GM19035 (cell line): Measurements from ENCODE around the gene PPP4C.

Experiments used
- ATAC-seq: cut with Tn5 transposase; IDR thresholded peaks from one replicate; pipeline ENCODE4 v1.9.1; 2021; ENCODE audit not compliant: unreplicated experiment

PPP4C gene

DNA sequence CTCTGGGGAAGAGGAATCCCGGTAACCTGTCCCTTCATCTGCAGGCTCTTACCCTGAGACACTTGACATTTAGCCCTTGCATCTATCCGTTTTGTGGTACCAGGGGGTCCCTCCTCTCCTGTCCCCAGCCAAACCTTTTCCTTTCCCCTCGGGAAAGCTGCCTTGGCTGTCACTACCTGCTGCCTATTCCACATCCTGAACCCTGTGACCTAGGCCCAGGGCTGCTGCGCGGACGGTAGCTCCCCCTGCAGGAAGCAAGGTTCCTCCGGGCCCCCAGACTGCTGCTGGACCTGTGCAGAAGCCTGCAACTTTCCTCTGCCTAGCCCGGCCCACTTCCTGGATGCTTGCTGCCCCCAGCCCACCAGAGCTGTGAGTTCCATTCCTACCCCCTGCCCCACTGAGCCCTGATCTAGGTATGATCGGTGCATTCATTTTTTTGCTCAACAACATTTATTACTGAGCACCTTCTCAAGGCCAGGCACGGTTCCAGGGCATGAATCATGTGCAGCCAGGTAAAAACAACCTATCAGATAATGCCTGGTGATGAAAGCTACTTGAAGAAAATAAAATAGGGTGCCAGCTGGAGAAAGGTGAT lies 20.7 kb upstream of the PPP4C start:
- ATAC-seq, result no peak

DNA sequence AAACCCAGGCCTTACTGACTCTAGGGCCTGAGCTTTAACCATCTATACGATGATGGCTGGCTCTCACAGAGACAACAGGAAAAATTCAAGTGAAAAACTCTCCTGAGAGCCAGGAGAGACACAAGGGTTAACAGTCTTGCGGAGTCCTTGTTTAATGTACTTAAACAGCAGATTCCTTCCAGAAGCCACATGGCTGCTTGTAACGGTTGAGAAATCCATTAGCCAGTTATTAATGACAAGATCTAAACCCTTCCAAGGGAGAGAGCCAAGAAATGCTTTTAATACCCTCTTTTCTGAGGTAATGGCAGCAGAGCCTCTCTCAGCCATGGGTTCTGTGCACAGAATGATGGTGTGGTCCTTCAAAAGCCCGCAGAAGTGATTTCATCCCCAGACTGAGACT lies 15.4 kb upstream of the PPP4C start:
- ATAC-seq, result no peak

DNA sequence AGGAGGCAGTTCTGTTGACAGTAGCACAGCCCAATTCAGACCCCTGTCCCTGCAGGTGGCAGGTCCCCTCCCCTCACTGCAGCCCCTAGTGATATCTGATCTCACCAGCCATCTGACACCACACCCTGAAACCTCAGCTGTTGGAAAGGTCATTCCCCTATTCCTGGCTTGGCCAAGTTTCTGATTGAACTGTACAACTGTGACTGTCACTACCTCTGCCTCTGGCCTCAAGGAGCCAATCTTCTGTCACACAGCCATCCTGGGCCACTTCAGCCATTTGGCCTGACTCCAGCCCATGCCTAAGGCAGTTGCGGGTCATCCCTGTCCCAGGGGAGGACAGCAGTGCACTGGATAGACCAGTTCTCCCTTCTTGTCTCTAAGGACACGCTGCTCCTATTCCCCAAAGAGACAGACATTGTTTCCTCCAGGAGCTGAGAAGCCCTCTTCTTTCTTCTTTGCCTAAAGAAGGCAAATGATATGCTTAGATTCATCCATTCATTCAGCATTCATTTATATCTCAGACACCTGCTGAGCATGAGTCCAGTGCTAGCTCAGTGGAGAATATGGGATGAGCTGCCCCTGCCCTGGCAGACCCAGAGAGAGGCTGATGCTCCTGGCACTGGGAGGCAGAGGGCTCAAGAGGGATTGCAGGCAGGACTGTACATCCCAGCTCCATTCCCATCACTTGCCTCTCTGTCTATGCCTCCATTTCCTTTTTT lies 14.8 kb upstream of the PPP4C start:
- ATAC-seq, result no peak

DNA sequence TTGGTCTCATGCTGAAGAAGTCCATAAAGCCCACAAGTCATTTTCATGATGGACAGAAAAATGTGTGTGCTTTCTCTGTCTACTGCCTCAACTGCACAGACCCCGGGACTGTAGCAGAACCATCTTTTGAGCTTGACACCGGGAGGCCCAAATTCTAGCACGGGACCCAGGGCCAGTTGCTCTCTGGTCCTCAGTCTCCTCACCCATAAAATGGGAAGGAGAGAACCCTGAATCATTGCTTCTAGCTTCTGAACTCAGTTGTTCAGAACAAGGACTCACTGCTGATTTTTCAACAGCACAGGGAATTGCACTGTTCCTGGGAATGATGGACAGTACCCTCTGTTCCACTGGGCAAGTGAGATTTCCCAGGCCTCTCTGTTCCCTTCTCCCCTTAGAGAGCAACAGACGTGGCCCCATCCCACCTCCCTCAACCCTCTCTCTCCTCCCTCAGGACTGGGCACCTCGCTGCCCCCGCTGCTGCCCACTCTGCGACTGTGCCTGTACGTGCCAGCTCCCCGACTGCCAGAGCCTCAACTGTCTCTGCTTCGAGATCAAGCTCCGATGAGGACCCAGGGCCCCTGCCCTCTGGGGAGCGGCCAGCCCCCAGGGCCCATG lies 12.4 kb upstream of the PPP4C start:
- no peak for ATAC-seq

DNA sequence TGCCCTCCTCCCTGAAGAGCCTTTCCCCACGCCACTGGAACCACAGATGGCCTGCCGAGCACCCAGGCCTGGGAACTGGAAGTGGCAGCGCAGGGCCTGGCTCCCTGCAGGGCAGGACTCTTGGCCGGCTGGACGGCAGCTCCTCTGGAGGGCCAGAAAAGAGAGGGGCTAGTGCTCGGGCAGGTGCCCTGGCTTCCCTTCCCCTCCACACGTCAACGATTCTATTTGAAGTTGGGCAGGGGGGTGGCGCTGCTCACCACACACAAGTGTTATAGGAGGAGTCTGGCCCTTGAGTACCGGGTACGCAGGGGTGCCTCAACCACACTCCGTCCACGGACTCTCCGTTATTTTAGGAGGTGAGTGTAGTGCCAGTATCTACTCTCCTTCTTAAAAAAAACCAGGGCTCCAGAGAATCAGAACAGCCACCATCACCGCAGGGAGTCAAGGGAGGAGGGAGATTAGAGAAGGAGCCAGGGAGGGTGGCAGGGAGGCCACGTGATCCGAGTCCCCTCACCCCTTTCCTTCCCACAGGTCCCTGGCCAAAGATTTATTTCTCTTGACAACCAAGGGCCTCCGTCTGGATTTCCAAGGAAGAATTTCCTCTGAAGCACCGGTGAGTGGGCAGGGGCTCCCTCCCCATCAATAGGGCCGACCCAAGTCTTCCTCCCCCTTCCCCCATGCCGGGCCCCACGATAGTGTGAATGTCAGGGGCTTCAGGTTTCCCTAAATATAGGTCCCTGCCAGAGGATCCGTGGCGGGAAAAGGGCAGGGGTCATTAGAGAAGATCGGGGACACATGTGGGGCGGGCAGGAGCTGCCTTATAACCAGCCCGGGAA lies 11.7 kb upstream of the PPP4C start:
- ATAC-seq, result no peak

DNA sequence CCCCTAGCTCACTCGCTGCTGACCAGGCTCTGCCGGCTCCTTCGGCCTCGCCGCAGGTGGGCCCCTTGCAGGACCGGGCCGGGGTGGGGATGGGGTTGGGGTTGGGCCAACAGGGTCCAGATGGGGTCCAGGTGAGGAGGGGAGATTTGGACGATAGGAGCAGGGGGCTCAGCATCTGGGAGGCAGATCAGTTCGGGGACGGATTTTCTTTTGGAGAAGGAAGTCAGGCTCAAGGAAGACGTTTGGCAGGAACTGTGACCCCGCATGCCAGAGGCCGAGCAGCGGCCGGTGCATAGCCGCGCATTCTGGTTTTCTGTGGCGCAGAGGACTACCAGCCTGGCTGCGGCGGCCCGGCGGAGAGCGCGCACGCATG lies 11.1 kb upstream of the PPP4C start:
- peak; percentile 2 for ATAC-seq

DNA sequence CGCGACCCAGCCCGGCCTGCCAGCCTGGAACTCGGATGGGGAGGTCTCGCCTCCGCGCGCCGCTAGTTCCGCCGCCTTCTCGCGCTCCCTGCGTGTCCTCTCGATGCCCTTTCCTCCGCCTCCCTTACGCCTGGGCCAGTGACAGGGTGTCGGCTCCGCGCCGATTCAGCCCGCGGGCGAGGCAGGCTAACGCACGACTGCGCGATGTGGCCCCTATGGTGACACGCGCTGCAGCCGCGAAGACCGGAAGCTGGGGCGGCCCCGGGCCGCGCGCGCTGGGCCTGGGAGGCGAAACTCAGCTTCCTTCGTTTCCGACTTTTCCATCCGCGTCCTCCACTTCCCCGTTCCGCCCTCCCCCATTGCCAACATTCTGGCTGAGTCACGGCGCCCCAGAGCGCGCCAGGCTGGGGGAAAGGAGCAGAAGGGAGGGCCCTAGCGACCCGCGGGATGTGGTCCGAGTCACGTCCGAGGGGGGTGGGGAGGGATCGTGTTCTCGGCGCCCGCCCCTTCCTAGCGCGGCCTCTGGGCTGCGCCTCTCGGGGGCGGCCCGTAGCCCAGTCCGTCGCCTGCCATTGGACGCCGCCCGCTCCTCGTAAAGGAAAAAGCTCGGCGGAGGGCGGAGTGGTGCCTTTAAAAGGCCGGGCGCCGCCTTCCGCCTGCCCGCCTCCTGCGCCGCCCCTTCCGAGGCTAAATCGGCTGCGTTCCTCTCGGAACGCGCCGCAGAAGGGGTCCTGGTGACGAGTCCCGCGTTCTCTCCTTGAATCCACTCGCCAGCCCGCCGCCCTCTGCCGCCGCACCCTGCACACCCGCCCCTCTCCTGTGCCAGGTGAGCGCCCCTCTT lies 10.5 kb upstream of the PPP4C start, which contains the start of gene ALDOA:
Gene ALDOA, plus strand, starts transcription at position 659 of the 841 bp plus-strand sequence. CDS start 1,138 bp downstream, outside the sequence.
- ATAC-seq, result peak; percentile 79

DNA sequence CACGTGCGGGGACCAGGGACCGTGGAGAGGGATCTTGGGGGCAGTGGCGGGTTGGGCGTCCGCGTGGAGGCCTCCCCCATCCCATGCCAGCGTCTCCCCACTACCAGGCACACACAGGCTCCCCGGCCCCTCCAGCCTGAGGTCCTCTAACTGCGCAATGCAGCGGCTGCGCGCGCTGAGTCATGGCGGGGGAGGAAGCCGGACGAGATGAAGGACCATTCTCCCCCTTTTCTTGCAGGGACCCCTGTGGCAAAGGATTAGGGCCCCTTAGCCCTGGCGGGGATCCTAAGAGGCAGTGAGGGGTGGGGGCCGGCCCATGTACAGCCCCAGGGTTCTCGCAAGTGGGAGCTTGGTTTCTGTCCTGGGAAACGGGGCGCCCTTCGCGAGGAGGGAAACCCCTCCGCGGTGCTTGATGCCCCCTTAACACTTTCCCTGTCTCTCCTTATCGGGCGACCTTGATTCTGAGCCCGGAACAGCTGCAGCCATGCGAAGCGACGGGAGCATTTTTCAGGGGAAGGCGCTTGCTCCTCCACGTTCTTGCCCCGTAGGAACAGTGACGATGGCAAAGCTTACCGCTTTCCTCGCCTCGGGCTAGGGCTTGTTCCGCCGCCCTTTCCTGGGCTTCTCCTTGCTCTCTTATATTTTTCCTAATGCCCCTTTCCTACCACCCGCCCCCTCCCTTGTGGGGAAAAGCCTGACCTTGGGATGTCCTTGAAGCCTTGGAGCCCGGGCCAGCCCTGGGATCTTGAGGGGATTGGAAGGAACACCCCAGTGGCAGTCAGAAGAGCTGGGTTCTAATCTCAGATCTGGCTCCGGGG lies 9.6 kb upstream of the PPP4C start:
- no peak for ATAC-seq

DNA sequence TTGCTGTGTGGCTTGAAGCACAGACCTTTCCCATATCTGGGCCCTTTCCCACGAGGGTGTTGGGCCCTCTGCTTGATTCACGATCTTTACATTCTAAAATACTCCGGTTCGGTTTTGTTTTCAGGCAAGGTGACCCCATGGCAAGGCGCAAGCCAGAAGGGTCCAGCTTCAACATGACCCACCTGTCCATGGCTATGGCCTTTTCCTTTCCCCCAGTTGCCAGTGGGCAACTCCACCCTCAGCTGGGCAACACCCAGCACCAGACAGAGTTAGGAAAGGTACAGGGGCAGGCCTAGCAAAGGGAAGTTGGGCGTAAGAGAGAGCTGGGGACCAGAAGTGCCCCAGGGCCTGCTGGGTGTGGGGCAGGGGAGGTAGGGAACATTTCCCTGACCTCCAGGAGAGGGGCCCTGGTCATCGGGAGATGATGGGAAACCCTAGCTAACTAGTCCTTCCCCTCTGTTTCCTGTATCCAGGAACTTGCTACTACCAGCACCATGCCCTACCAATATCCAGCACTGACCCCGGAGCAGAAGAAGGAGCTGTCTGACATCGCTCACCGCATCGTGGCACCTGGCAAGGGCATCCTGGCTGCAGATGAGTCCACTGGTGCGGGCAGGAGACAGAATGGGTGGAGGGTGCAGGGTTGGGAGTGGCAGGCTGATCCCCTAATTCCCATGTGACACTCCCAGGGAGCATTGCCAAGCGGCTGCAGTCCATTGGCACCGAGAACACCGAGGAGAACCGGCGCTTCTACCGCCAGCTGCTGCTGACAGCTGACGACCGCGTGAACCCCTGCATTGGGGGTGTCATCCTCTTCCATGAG lies 8.8 kb upstream of the PPP4C start:
- no peak for ATAC-seq

DNA sequence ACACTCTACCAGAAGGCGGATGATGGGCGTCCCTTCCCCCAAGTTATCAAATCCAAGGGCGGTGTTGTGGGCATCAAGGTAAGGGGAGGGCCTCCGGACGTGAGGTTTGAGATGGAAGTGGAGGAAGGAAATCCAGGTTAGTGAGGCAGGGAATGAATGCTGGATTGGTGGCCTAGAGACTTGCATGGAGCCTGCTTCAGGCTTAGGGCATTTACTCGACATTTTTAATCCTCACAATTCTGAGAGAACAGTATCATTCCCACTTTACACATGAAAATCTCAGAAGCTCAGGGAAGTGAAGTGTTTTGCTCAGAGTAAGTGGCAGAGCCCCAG lies 8.2 kb upstream of the PPP4C start:
- no peak for ATAC-seq

DNA sequence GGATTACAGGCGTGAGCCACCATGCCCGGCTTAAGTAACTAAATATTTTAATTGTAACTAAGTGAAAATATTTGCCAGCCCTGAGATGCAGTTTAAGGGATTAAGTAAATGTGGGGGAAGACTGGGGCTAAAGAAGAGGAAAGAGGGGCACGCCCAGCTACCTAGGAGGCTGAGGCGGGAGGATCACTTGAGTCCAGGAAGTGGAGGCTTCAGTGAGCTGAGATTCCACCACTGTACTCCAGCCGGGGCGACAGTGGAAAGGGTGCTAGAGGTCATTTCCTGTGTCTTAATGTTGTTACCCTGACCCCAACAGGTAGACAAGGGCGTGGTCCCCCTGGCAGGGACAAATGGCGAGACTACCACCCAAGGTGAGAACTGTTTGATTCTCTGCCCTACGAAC lies 7.5 kb upstream of the PPP4C start:
- ATAC-seq, result no peak

DNA sequence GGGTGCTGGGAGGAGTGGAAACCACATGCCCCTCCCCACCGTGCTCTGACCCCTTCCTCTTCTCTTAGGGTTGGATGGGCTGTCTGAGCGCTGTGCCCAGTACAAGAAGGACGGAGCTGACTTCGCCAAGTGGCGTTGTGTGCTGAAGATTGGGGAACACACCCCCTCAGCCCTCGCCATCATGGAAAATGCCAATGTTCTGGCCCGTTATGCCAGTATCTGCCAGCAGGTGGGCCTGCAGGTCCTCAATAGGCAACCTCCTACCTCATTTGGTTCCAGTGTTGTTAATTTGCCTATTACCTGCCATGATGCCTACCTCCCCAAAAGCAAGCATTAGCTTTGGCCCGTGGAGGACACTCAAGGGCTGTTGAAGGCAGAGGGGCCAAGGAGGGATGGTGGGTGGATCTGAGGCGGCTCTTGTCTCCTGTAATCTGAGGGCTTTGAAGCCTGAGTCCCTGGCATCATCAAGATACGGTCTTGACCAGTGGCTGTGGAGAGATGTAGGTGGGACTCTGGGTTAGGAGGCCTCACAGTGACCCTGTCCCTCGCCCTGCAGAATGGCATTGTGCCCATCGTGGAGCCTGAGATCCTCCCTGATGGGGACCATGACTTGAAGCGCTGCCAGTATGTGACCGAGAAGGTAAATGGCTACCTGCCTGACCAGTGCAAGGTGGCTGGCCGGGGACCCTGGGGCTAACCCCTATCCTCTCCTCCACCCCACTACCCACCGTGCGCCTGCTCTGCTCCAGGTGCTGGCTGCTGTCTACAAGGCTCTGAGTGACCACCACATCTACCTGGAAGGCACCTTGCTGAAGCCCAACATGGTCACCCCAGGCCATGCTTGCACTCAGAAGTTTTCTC lies 6.8 kb upstream of the PPP4C start:
- no peak for ATAC-seq

DNA sequence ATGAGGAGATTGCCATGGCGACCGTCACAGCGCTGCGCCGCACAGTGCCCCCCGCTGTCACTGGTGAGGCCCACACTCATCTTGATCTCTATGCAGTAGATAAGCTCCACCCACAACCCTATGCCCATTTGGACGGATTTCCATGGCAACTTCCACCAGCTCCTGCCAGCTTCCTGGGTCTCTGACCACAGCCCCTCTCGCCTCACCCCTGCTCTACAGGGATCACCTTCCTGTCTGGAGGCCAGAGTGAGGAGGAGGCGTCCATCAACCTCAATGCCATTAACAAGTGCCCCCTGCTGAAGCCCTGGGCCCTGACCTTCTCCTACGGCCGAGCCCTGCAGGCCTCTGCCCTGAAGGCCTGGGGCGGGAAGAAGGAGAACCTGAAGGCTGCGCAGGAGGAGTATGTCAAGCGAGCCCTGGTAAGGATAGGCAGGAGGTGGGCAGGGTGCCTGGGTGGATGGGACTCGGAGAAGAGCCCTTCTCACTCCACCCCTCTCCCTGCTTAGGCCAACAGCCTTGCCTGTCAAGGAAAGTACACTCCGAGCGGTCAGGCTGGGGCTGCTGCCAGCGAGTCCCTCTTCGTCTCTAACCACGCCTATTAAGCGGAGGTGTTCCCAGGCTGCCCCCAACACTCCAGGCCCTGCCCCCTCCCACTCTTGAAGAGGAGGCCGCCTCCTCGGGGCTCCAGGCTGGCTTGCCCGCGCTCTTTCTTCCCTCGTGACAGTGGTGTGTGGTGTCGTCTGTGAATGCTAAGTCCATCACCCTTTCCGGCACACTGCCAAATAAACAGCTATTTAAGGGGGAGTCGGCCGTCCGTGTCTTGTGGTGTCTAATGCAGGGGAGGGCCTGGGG lies 6.0 kb upstream of the PPP4C start:
- ATAC-seq, result no peak

DNA sequence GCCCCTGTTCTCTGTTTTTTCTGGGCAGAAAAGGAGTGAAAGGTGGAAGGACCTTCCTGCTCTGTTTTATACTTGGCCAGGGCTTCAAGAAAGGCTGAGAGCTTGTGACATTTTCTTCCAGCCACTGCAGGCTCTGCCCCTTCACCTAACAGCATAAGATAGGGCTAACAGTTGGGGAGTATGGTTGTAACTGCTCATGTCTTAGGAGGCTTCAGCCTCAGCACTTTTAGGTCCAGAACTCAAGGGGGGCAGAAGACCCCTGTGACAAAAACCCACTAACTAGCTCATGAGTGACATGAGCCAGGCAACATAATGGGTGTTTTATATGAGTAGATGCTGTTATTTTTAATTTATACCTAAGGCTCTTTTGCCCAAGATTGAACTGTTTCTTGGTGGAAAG lies 5.3 kb upstream of the PPP4C start:
- no peak for ATAC-seq

DNA sequence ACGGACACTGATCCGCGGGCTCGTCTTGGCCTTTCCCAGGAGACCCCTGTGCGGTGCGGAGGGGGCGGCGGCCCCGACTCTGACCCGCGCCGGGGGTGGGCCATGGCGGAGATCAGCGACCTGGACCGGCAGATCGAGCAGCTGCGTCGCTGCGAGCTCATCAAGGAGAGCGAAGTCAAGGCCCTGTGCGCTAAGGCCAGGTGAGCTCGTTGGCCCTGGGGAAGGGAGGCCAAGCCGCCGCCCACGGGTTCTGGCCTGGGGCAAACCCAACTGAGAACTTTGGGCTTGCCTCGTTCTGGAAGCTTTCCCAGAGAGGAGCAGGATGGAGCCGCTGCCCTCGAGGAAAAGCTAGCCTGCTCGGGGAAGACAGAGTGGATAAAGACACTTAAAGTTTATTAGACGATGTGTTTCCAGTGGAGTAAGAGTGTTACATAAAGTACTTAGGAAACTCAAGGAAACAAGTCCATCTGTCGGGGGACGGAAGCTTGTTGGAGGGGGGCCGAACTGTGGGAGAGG lies 540 bp downstream of the PPP4C start:
- peak; percentile 28 for ATAC-seq

DNA sequence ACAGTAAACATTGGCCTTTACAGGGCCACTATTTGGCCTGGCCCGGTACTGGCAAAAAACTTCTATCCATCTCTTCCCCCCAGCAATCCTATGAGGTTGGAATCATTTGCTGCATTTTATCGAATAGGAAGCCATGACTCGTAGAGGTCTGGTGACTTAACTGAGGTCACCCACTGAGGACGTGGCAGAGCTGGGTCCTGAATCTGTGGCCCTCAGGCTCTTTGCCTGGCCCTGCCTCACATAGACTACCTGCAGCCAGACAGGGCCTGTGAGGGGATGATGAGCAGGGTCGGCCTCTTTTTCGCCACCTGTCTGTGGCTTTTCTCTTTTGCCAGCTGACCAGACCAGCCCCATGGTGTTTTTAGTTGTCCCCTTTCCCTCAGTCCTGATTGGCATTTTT lies 1.9 kb downstream of the PPP4C start:
- ATAC-seq, result no peak

DNA sequence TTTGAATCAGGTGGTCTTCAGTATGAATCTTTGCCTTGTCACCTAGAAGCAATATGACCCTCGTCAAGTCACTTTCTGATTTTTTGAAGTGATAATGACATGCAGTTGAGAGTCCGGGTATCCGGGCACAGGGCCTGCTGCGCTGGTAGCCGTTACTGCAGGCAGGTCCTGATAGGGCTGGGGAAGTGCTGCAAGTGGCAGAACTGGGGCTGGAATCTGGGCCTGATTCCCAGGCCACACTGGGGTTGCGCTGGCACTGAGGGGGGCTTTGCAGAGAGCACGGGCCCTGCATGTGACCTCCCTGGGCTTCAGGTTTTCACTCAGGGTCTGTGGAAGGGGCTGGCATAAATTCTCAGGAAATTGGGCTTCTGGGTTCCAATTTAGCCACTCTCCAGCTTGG lies 3.0 kb downstream of the PPP4C start:
- no peak for ATAC-seq
